HCT116 (cell line): ENCODE data around the gene EPG5. TPM values are rescaled to one million over a fixed set of nuclear protein-coding genes. Genes with fewer than 3 reads are reported as not detected.

ENCODE experiments used
- ATAC-seq: fragments of 200-7000 bp; cut with Tn5 transposase; 2 replicates; pipeline ENCODE4 v1.9.1; 2020; ENCODE audit warnings: mild to moderate bottlenecking, moderate library complexity
- BruUV-seq: library from RNA; stranded (reverse); fragments of 400-500 nt; replicated peaks from 2 replicates; lab custom pipeline; 2021; lab: Mats Ljungman, UMichigan
- CTCF ChIA-PET: fragments of 300-600 bp; sonication (Branson Sonifier 250); formaldehyde crosslinking; loops from one replicate; lab custom pipeline; 2021; ENCODE audit warnings: antibody characterized with exemption; lab: Charles Lee
- POLR2A ChIA-PET: fragments of 300-600, 350-600 bp; sonication (Branson Sonifier 250); formaldehyde crosslinking; loops from one replicate; lab custom pipeline; 2021; ENCODE audit warnings: antibody characterized with exemption; lab: Charles Lee
- RAD21 ChIA-PET, 2 experiments: fragments of 300-600 bp; sonication (Branson Sonifier 250); formaldehyde crosslinking; loops; one replicate each; lab custom pipeline; 2023; ENCODE audit warnings: low total read pairs in 2 of 2; ENCODE audit not compliant: uncharacterized antibody in 2 of 2, unreplicated experiment in 2 of 2, low non-redundant PET in 1 of 2; lab: Charles Lee
- DNase-seq: peaks from one replicate; pipeline ENCODE4 v3.0.0-alpha.2; 2010; ENCODE audit warnings: low read depth, low spot score
- H2AFZ ChIP-seq: fragments of 200-600 bp; shearing (Covaris generic), sonication (generic); 2 replicates; pipeline ENCODE4 v1.6.1; 2017; ENCODE audit warnings: low read depth, mixed run types, mixed read lengths, antibody characterized with exemption, low read length; ENCODE audit not compliant: poor library complexity, severe bottlenecking
- H3K27ac ChIP-seq: 2 replicates; pipeline ENCODE4 v1.5.1; 2012; ENCODE audit warnings: low read depth, low read length
- H3K27me3 ChIP-seq: fragments of 200-600 bp; sonication (generic); 2 replicates; pipeline ENCODE4 v1.6.1; 2016; ENCODE audit warnings: mixed run types, low read length, mixed read lengths; ENCODE audit not compliant: insufficient read depth
- H3K36me3 ChIP-seq, 2 experiments: fragments of 200-500 bp in 1 of 2; fragments of 200-600 bp in 1 of 2; sonication (Bioruptor generic) in 1 of 2; sonication (generic) in 1 of 2; 2 replicates each; pipeline versions ENCODE4 v1.5.1 to v1.6.1; 2014 to 2016; ENCODE audit warnings: low read length in 2 of 2, inconsistent platforms in 1 of 2, mixed read lengths in 1 of 2, mixed run types in 1 of 2; ENCODE audit not compliant: insufficient read depth in 2 of 2, control insufficient read depth in 1 of 2
- H3K4me1 ChIP-seq, 2 experiments: fragments of 200-600 bp in 1 of 2; sonication (generic) in 1 of 2; 2 replicates each; pipeline versions ENCODE4 v1.5.1 to v1.6.1; 2012 to 2017; ENCODE audit warnings: low read length in 2 of 2, inconsistent platforms in 1 of 2, mild to moderate bottlenecking in 1 of 2, mixed read lengths in 1 of 2, mixed run types in 1 of 2, moderate library complexity in 1 of 2; ENCODE audit not compliant: insufficient read depth in 2 of 2, control insufficient read depth in 1 of 2
- H3K4me2 ChIP-seq: fragments of 200-600 bp; sonication (generic); 2 replicates; pipeline ENCODE4 v1.6.1; 2017; ENCODE audit warnings: mixed run types, low read length, mixed read lengths
- H3K4me3 ChIP-seq, 2 experiments: fragments of 200-600 bp in 1 of 2; sonication (generic) in 1 of 2; replicated peaks in 1 of 2; 2 replicates each; pipeline ENCODE4 v1.5.1; 2011 to 2016; ENCODE audit warnings: low read length in 2 of 2, control low read depth in 1 of 2, low read depth in 1 of 2, mild to moderate bottlenecking in 1 of 2, mixed read lengths in 1 of 2, mixed run types in 1 of 2
- H3K79me2 ChIP-seq: fragments of 200-600 bp; sonication (generic); 2 replicates; pipeline ENCODE4 v1.6.1; 2017; ENCODE audit warnings: mild to moderate bottlenecking, mixed run types, low read length, moderate library complexity, mixed read lengths; ENCODE audit not compliant: insufficient read depth
- H3K9ac ChIP-seq: fragments of 200-600 bp; sonication (generic); 2 replicates; pipeline ENCODE4 v1.6.1; 2016; ENCODE audit warnings: low read length, mixed read lengths
- H3K9me2 ChIP-seq: fragments of 200-600 bp; sonication (generic), shearing (Covaris generic); 2 replicates; pipeline ENCODE4 v1.6.1; 2017; ENCODE audit warnings: mixed run types, mild to moderate bottlenecking, moderate library complexity; ENCODE audit not compliant: insufficient read depth
- H3K9me3 ChIP-seq, 2 experiments: fragments of 200-500 bp in 1 of 2; fragments of 200-600 bp in 1 of 2; sonication (Bioruptor generic) in 1 of 2; sonication (generic) in 1 of 2; 2 replicates each; pipeline ENCODE4 v1.6.1; 2014 to 2017; ENCODE audit warnings: low read length in 2 of 2, mixed read lengths in 2 of 2, inconsistent platforms in 1 of 2, low read depth in 1 of 2, mild to moderate bottlenecking in 1 of 2, mixed run types in 1 of 2, moderate library complexity in 1 of 2; ENCODE audit not compliant: control insufficient read depth in 1 of 2, insufficient read depth in 1 of 2
- H4K20me1 ChIP-seq: fragments of 200-600 bp; sonication (generic), shearing (Covaris generic); 2 replicates; pipeline ENCODE4 v1.6.1; 2017; ENCODE audit warnings: mixed run types, mild to moderate bottlenecking, moderate library complexity; ENCODE audit not compliant: insufficient read depth
- ATF3 ChIP-seq: IDR thresholded peaks from 2 replicates; pipeline ENCODE4 v1.6.1; 2012
- CEBPB ChIP-seq: IDR thresholded peaks from 2 replicates; pipeline ENCODE4 v1.6.1; 2012; ENCODE audit warnings: low read depth
- EZH2phosphoT487 ChIP-seq: fragments of 200-600 bp; IDR thresholded peaks from 2 replicates; pipeline ENCODE4 v1.6.1; 2018; ENCODE audit warnings: antibody characterized with exemption, borderline replicate concordance
- FOSL1 ChIP-seq: IDR thresholded peaks from 2 replicates; pipeline ENCODE4 v1.6.1; 2012; ENCODE audit warnings: low read depth
- JUND ChIP-seq: IDR thresholded peaks from 2 replicates; pipeline ENCODE4 v1.6.1; 2012
- MAX ChIP-seq: IDR thresholded peaks from 2 replicates; pipeline ENCODE4 v1.6.1; 2012
- POLR2A ChIP-seq: IDR thresholded peaks from 2 replicates; pipeline ENCODE4 v1.7.0; 2011; ENCODE audit warnings: borderline replicate concordance; ENCODE audit not compliant: insufficient read depth, insufficient read length; ENCODE audit errors: extremely low read depth
- SRF ChIP-seq: IDR thresholded peaks from 2 replicates; pipeline ENCODE4 v1.6.1; 2012; ENCODE audit warnings: low read depth
- TCF7L2 ChIP-seq: IDR thresholded peaks from 2 replicates; pipeline ENCODE4 v1.7.0; 2011; ENCODE audit warnings: borderline replicate concordance, inconsistent platforms; ENCODE audit not compliant: insufficient read depth, insufficient read length; ENCODE audit errors: extremely low read depth
- YY1 ChIP-seq: IDR thresholded peaks from 2 replicates; pipeline ENCODE4 v1.6.1; 2011; ENCODE audit warnings: low read length, low read depth, moderate library complexity, mild to moderate bottlenecking; ENCODE audit not compliant: insufficient replicate concordance; ENCODE audit errors: extremely low read depth
- intact Hi-C: fragments of 100-400 bp; cut with micrococcal nuclease; formaldehyde crosslinking; loops from 2 replicates; pipeline ENCODE4 v1.10.0; 2022
- total RNA-seq: library from RNA; stranded (reverse); gene quantifications from one replicate; pipeline ENCODE4 v1.2.1, GENCODE V29; 2021; ENCODE audit not compliant: unreplicated experiment

Gene EPG5
- total RNA-seq, 1 experiment from 2014 or later = 12.9 TPM

- DNase-seq = no peak
- TF ChIP-seq YY1 = no peak
- no peak for TF ChIP-seq MAX
- no peak for ATAC-seq
- H4K20me1 ChIP-seq = no peaks in the 10 kb centered on the region
- BruUV-seq = no TSS peak
- no peaks in the 10 kb centered on the region for H3K36me3 ChIP-seq
- H3K4me3 ChIP-seq = no peak overlapping the region
- H3K9ac ChIP-seq = no peak overlapping the region
- ChIA-PET RAD21 (no interaction called here), POLR2A (no interaction called here), CTCF (no interaction called here)
- H3K79me2 ChIP-seq = no peaks in the 10 kb centered on the region
- no peak overlapping the region for H3K4me2 ChIP-seq
- intact Hi-C loops = no loop called here
- no peaks in the 10 kb centered on the region for H3K27me3 ChIP-seq
- no peaks in the 10 kb centered on the region for H3K9me3 ChIP-seq
- H2AFZ ChIP-seq = no peak overlapping the region
- H3K27ac ChIP-seq = no peak overlapping the region
- peaks cover 5 to 8% of the 10 kb centered on the region in 2 experiments; a peak in 3 of 4 replicates for H3K4me1 ChIP-seq
- no peaks in the 10 kb centered on the region for H3K9me2 ChIP-seq
Measured at GRCh38 chr18:45978084-45978483, 11.0 kb upstream of the EPG5 start.

- Histone ChIP-seq H3K79me2 (no peaks in the 10 kb centered on the region), H3K9me2 (no peaks in the 10 kb centered on the region), H3K9ac (no peak overlapping the region), H3K36me3 (no peaks in the 10 kb centered on the region), H3K4me2 (no peak overlapping the region), H3K4me3 (no peak overlapping the region), H4K20me1 (no peaks in the 10 kb centered on the region), H3K27ac (no peak overlapping the region), H3K9me3 (no peaks in the 10 kb centered on the region), H3K4me1 (peaks cover 5 to 8% of the 10 kb centered on the region in 2 experiments; a peak in 3 of 4 replicates), H3K27me3 (no peaks in the 10 kb centered on the region), H2AFZ (no peak overlapping the region)
- DNase-seq = no peak
- intact Hi-C loops = no loop called here
- ChIA-PET POLR2A (no interaction called here), RAD21 (no interaction called here), CTCF (no interaction called here)
- TF ChIP-seq ATF3 (no peak), TCF7L2 (no peak), FOSL1 (no peak), CEBPB (no peak), POLR2A (no peak), YY1 (no peak), EZH2phosphoT487 (no peak), SRF (no peak), JUND (no peak)
- ATAC-seq = no peak
- BruUV-seq = no TSS peak
Measured at GRCh38 chr18:45976974-45977373, 9.8 kb upstream of the EPG5 start.
